Measurements from ENCODE around the gene COL24A1. TPM values are rescaled to one million over a fixed set of nuclear protein-coding genes. Genes with fewer than 3 reads are reported as not detected.

The COL24A1 gene
- total RNA-seq, 1 experiment from 2014 or later, result not detected

- H3K4me2 ChIP-seq (ENCODE audit: low read length), result no peak overlapping the region
- H3K27me3 ChIP-seq (ENCODE audit: insufficient read depth, low read length), result no peaks in the 10 kb centered on the region
- no peaks in the 10 kb centered on the region for H3K9me3 ChIP-seq (ENCODE audit: control insufficient read depth in 1 of 2, insufficient read depth in 1 of 2, low read depth in 1 of 2, low read length in 2 of 2)
- H3K79me2 ChIP-seq (ENCODE audit: insufficient read depth, low read length), result peaks cover 66% of the 10 kb centered on the region
- no peak for DNase-seq (ENCODE audit: low read depth, low spot score)
- H3K36me3 ChIP-seq (ENCODE audit: control insufficient read depth in 1 of 2, insufficient read depth in 2 of 2, low read length in 2 of 2), result peaks cover 10 to 19% of the 10 kb centered on the region in 2 experiments
- no peak for ATAC-seq
- POLR2A ChIA-PET, result interaction anchor here (1.0 kb wide), 1 partner anchor 10 kb away, joined by 3 read pairs; the partner anchor contains the start of gene ZNHIT6
- no peak overlapping the region for H3K9ac ChIP-seq (ENCODE audit: low read length)
- no peak overlapping the region for H3K4me3 ChIP-seq (replicated peaks in 1 of 2; ENCODE audit: low read depth in 1 of 2, low read length in 2 of 2)
- peaks cover 7% of the 10 kb centered on the region; the same call in 1 of the 2 replicates for H4K20me1 ChIP-seq (ENCODE audit: insufficient read depth)
- no peak for TF ChIP-seq ZNF274 (IDR thresholded peaks at IDR 0.05; ENCODE audit: low read depth, low read length)
- no peak for TF ChIP-seq SP1 (IDR thresholded peaks at IDR 0.05; ENCODE audit: low read depth)
- TF ChIP-seq CEBPB (IDR thresholded peaks at IDR 0.05; ENCODE audit: low read depth), result no peak
- no peak for TF ChIP-seq TCF7L2 (IDR thresholded peaks at IDR 0.05; ENCODE audit: borderline replicate concordance, extremely low read depth, insufficient read depth, insufficient read length)
- no peak for TF ChIP-seq RAD21 (IDR thresholded peaks at IDR 0.05; ENCODE audit: low read depth)
- no peak for TF ChIP-seq ZFX (IDR thresholded peaks at IDR 0.05)
- TF ChIP-seq CBX3 (IDR thresholded peaks at IDR 0.05; ENCODE audit: low read depth), result no peak
- TF ChIP-seq FOSL1 (IDR thresholded peaks at IDR 0.05; ENCODE audit: low read depth), result no peak
- no peak for TF ChIP-seq ATF3 (IDR thresholded peaks at IDR 0.05)
- no peak for TF ChIP-seq REST (IDR thresholded peaks at IDR 0.05; ENCODE audit: low read depth)
- H3K27ac ChIP-seq (ENCODE audit: low read depth, low read length), result no peak overlapping the region
- CTCF ChIA-PET, result interaction anchor here (0.9 kb wide), 1 partner anchor 11 kb away, joined by 3 read pairs; no protein-coding TSS in a partner anchor
- RAD21 ChIA-PET (ENCODE audit: low non-redundant PET in 1 of 2, low total read pairs in 2 of 2, uncharacterized antibody in 2 of 2, unreplicated experiment in 2 of 2), result no interaction called here
- no peaks in the 10 kb centered on the region for H3K4me1 ChIP-seq (ENCODE audit: control insufficient read depth in 1 of 2, insufficient read depth in 2 of 2, low read length in 2 of 2)
- H2AFZ ChIP-seq (ENCODE audit: low read depth, low read length, poor library complexity, severe bottlenecking), result no peak overlapping the region
- H3K9me2 ChIP-seq (ENCODE audit: insufficient read depth), result no peaks in the 10 kb centered on the region
- intact Hi-C loops (cut with micrococcal nuclease), result no loop called here
- BruUV-seq (replicated peaks), result no TSS peak
Measured at GRCh38 chr1:85697895-85698294, 458.7 kb downstream of the COL24A1 start.

Data from HCT116 (cell line).